Neural cell (in vitro differentiated cells): Measurements from ENCODE around the gene GRID1. TPM values are rescaled to one million over a fixed set of nuclear protein-coding genes. Genes with fewer than 3 reads are reported as not detected.

Source experiments
- H2AFZ ChIP-seq: fragments of 200-600, 300-800 bp; sonication (generic), shearing (Covaris generic); 2 replicates; pipeline ENCODE4 v1.6.0; 2014; ENCODE audit warnings: low read depth, mild to moderate bottlenecking, antibody characterized with exemption, low read length, moderate library complexity
- H3F3A ChIP-seq: fragments of 200-600 bp; shearing (Covaris generic); 2 replicates; pipeline ENCODE4 v1.6.1; 2016; ENCODE audit warnings: mild to moderate bottlenecking, moderate library complexity, mixed read lengths, antibody characterized with exemption, low read length; ENCODE audit not compliant: insufficient read depth, poor library complexity, severe bottlenecking
- H3K27ac ChIP-seq: fragments of 200-600, 300-800 bp; sonication (generic), shearing (Covaris generic); 2 replicates; pipeline ENCODE4 v1.5.1; 2014; ENCODE audit warnings: mild to moderate bottlenecking, low read length, moderate library complexity
- H3K27me3 ChIP-seq: fragments of 300-800, 200-600 bp; sonication (generic), shearing (Covaris generic); 2 replicates; pipeline ENCODE4 v1.6.0; 2014; ENCODE audit warnings: mild to moderate bottlenecking, low read depth, low read length, moderate library complexity; ENCODE audit not compliant: insufficient read depth
- H3K36me3 ChIP-seq: fragments of 300-800, 200-600 bp; sonication (generic), shearing (Covaris generic); 2 replicates; pipeline ENCODE4 v1.5.1; 2014; ENCODE audit warnings: mild to moderate bottlenecking, antibody characterized with exemption, low read length, moderate library complexity; ENCODE audit not compliant: insufficient read depth
- H3K4me2 ChIP-seq: fragments of 300-800, 200-600 bp; sonication (generic), shearing (Covaris generic); 2 replicates; pipeline ENCODE4 v1.6.0; 2014; ENCODE audit warnings: mild to moderate bottlenecking, low read length
- H3K4me3 ChIP-seq: fragments of 300-800, 200-600 bp; sonication (generic), shearing (Covaris generic); 2 replicates; pipeline ENCODE4 v1.5.1; 2014; ENCODE audit warnings: mild to moderate bottlenecking, low read length, moderate library complexity
- H3K79me2 ChIP-seq: fragments of 200-600 bp; shearing (Covaris generic); replicated peaks from 2 replicates; pipeline ENCODE4 v1.6.0; 2014; ENCODE audit warnings: mild to moderate bottlenecking, low read length, moderate library complexity; ENCODE audit not compliant: insufficient read depth
- H3K9ac ChIP-seq: fragments of 300-800, 200-600 bp; sonication (generic), shearing (Covaris generic); 2 replicates; pipeline ENCODE4 v1.6.1; 2016; ENCODE audit warnings: mild to moderate bottlenecking, low read length, mixed read lengths
- H3K9me2 ChIP-seq: fragments of 200-600 bp; shearing (Covaris generic); 2 replicates; pipeline ENCODE4 v1.6.1; 2016; ENCODE audit warnings: mild to moderate bottlenecking, low read length, mixed read lengths; ENCODE audit not compliant: insufficient read depth
- H3K9me3 ChIP-seq: fragments of 200-600, 300-800 bp; sonication (generic), shearing (Covaris generic); 2 replicates; pipeline ENCODE4 v1.6.1; 2016; ENCODE audit warnings: mild to moderate bottlenecking, mixed run types, low read length, moderate library complexity, mixed read lengths
- H4K20me1 ChIP-seq: fragments of 200-600 bp; shearing (Covaris generic); 2 replicates; pipeline ENCODE4 v1.6.1; 2016; ENCODE audit warnings: mild to moderate bottlenecking, mixed run types; ENCODE audit not compliant: insufficient read depth
- EP300 ChIP-seq: fragments of 450-650 bp; conservative IDR thresholded peaks from 2 replicates; pipeline ENCODE4 v1.6.1; 2014; ENCODE audit warnings: antibody characterized with exemption, mild to moderate bottlenecking, moderate library complexity; ENCODE audit not compliant: poor library complexity, severe bottlenecking
- EZH2 ChIP-seq: fragments of 200-600, 300-800 bp; shearing (Covaris generic), sonication (generic); IDR thresholded peaks from 2 replicates; pipeline ENCODE4 v1.6.1; 2014; ENCODE audit warnings: antibody characterized with exemption, low read length, borderline replicate concordance, mild to moderate bottlenecking; ENCODE audit not compliant: insufficient read depth, poor library complexity, severe bottlenecking
- MXI1 ChIP-seq: fragments of 450-650 bp; conservative IDR thresholded peaks from 2 replicates; pipeline ENCODE4 v1.6.1; 2014; ENCODE audit warnings: antibody characterized with exemption, mild to moderate bottlenecking; ENCODE audit not compliant: poor library complexity, severe bottlenecking
- POLR2AphosphoS5 ChIP-seq: IDR thresholded peaks from 2 replicates; pipeline ENCODE4 v1.6.1; 2012
- RAD21 ChIP-seq: fragments of 450-650 bp; conservative IDR thresholded peaks from 2 replicates; pipeline ENCODE4 v1.6.1; 2014; ENCODE audit warnings: antibody characterized with exemption, mild to moderate bottlenecking, moderate library complexity
- SMC3 ChIP-seq: fragments of 450-650 bp; conservative IDR thresholded peaks from 2 replicates; pipeline ENCODE4 v1.6.1; 2014; ENCODE audit warnings: antibody characterized with exemption, mild to moderate bottlenecking, moderate library complexity; ENCODE audit not compliant: poor library complexity
- TAF1 ChIP-seq: IDR thresholded peaks from 2 replicates; pipeline ENCODE4 v1.6.1; 2012; ENCODE audit warnings: low read depth
- polyA plus RNA-seq: library from polyadenylated mRNA; depleted of rRNA; stranded (reverse); fragments of >200 nt; gene quantifications from 2 replicates; pipeline ENCODE4 v1.2.3, GENCODE V29; 2014
- TF ChIP-seq, protein P1 (sequence below): fragments of 450-650 bp; IDR thresholded peaks from 2 replicates; pipeline ENCODE4 v1.5.1; 2014; ENCODE audit warnings: antibody characterized with exemption, mild to moderate bottlenecking, moderate library complexity; ENCODE audit not compliant: poor library complexity, severe bottlenecking
- TF ChIP-seq, protein P2 (sequence below): IDR thresholded peaks from 2 replicates; pipeline ENCODE4 v1.6.1; 2012; ENCODE audit warnings: borderline replicate concordance

Gene GRID1
- polyA plus RNA-seq, 1 donor from 2014 or later, result 7.3 TPM

DNA sequence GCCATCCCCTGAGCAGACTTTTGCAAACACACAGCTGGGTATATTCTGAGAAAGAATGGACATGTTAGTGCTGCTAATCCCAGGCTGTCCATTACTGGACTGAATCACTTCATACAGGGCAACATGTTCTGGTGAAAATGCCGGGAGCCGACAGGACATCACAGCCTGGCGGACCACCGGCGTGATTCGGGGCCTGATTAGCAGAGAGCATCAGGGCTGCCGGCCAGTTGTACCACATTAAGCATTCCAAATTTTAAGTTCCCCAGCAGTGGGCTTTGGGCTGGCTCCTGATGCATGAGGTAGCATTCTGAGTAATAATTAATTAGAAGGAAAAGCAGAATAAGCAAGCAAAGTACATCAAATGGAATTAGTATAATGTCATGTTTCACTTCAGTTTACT is 229.0 kb downstream of the GRID1 start:
- Histone ChIP-seq H3K27me3 (no peaks in the 10 kb centered on the region), H3K4me2 (no peak overlapping the region), H3K27ac (no peak overlapping the region), H3K9me3 (no peaks in the 10 kb centered on the region), H3K79me2 (no peaks in the 10 kb centered on the region), H4K20me1 (no peaks in the 10 kb centered on the region), H2AFZ (no peak overlapping the region), H3F3A (no peaks in the 10 kb centered on the region), H3K9ac (no peak overlapping the region), H3K9me2 (no peaks in the 10 kb centered on the region), H3K4me3 (no peak overlapping the region), H3K36me3 (no peaks in the 10 kb centered on the region)
- TF ChIP-seq, protein P1, sequence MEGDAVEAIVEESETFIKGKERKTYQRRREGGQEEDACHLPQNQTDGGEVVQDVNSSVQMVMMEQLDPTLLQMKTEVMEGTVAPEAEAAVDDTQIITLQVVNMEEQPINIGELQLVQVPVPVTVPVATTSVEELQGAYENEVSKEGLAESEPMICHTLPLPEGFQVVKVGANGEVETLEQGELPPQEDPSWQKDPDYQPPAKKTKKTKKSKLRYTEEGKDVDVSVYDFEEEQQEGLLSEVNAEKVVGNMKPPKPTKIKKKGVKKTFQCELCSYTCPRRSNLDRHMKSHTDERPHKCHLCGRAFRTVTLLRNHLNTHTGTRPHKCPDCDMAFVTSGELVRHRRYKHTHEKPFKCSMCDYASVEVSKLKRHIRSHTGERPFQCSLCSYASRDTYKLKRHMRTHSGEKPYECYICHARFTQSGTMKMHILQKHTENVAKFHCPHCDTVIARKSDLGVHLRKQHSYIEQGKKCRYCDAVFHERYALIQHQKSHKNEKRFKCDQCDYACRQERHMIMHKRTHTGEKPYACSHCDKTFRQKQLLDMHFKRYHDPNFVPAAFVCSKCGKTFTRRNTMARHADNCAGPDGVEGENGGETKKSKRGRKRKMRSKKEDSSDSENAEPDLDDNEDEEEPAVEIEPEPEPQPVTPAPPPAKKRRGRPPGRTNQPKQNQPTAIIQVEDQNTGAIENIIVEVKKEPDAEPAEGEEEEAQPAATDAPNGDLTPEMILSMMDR, result no peak
- no peak for TF ChIP-seq TAF1
- TF ChIP-seq EP300, result no peak
- TF ChIP-seq POLR2AphosphoS5, result no peak
- no peak for TF ChIP-seq MXI1
- TF ChIP-seq, protein P2, sequence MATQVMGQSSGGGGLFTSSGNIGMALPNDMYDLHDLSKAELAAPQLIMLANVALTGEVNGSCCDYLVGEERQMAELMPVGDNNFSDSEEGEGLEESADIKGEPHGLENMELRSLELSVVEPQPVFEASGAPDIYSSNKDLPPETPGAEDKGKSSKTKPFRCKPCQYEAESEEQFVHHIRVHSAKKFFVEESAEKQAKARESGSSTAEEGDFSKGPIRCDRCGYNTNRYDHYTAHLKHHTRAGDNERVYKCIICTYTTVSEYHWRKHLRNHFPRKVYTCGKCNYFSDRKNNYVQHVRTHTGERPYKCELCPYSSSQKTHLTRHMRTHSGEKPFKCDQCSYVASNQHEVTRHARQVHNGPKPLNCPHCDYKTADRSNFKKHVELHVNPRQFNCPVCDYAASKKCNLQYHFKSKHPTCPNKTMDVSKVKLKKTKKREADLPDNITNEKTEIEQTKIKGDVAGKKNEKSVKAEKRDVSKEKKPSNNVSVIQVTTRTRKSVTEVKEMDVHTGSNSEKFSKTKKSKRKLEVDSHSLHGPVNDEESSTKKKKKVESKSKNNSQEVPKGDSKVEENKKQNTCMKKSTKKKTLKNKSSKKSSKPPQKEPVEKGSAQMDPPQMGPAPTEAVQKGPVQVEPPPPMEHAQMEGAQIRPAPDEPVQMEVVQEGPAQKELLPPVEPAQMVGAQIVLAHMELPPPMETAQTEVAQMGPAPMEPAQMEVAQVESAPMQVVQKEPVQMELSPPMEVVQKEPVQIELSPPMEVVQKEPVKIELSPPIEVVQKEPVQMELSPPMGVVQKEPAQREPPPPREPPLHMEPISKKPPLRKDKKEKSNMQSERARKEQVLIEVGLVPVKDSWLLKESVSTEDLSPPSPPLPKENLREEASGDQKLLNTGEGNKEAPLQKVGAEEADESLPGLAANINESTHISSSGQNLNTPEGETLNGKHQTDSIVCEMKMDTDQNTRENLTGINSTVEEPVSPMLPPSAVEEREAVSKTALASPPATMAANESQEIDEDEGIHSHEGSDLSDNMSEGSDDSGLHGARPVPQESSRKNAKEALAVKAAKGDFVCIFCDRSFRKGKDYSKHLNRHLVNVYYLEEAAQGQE, result no peak
- no peak for TF ChIP-seq EZH2
- TF ChIP-seq SMC3, result no peak
- no peak for TF ChIP-seq RAD21

DNA sequence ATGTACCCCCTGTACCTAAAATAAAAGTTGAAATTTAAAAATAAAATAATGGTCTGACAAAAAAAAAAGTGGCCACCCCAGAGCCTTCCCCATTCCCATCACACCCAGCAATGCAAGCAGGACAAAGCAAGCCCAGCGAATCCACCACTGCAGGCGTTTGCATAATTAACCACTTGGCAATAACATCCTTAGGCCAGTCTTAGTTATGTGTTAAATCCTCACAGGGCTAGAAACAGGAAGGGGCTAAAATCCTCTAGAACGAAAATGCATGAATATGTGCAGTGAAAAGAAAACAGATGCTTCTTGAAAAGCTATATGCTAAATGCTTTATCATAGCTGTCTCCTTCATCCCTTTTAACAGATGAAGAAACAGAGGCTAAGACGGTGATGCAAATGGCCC is 229.7 kb downstream of the GRID1 start:
- Histone ChIP-seq H3K27ac (no peak overlapping the region), H3K4me3 (no peak overlapping the region), H3F3A (no peaks in the 10 kb centered on the region), H3K36me3 (no peaks in the 10 kb centered on the region), H3K27me3 (no peaks in the 10 kb centered on the region), H3K9me2 (no peaks in the 10 kb centered on the region), H4K20me1 (no peaks in the 10 kb centered on the region), H3K9me3 (no peaks in the 10 kb centered on the region), H3K4me2 (no peak overlapping the region), H3K9ac (no peak overlapping the region), H3K79me2 (no peaks in the 10 kb centered on the region), H2AFZ (no peak overlapping the region)
- TF ChIP-seq MXI1 (no peak), EZH2 (no peak), POLR2AphosphoS5 (no peak), SMC3 (no peak), EP300 (no peak), RAD21 (no peak), TAF1 (no peak)
- TF ChIP-seq, protein P1, result no peak
- TF ChIP-seq, protein P2, result no peak
